Stimulated activated naive B cell treated with anti-CD40 and anti-IgM and Interleukin-4, amounts not matched to agents 10 μg/mL and 1 μg/mL and 100 μg/mL, for 72 hours (primary cell): ENCODE results near the gene CD8A.
A peak's percentile ranks its signal among the peaks of the same experiment; 100 is the strongest.

Source experiments
- ATAC-seq, 2 donors: fragments of 150-1000 bp; cut with Tn5 transposase; replicated peaks; 2 replicates each; pipeline ENCODE4 v1.10.0; 2021; ENCODE audit warnings: moderate library complexity in 1 of 2
- DNase-seq: peaks from one replicate; pipeline ENCODE4 v3.0.0; 2021
- H3K27ac Mint-ChIP-seq: one replicate; pipeline ENCODE4 v1.8.0; 2022; ENCODE audit warnings: mild to moderate bottlenecking, mixed read lengths
- H3K27me3 Mint-ChIP-seq, 2 donors: one replicate each; pipeline ENCODE4 v1.8.0; 2022; ENCODE audit warnings: mixed read lengths in 2 of 2
- H3K36me3 Mint-ChIP-seq, 2 donors: one replicate each; pipeline ENCODE4 v1.8.0; 2022; ENCODE audit warnings: mixed read lengths in 2 of 2, mild to moderate bottlenecking in 1 of 2
- H3K4me1 Mint-ChIP-seq, 2 donors: one replicate each; pipeline ENCODE4 v1.8.0; 2022; ENCODE audit warnings: mixed read lengths in 2 of 2, mild to moderate bottlenecking in 1 of 2
- H3K4me3 Mint-ChIP-seq, 2 donors: one replicate each; pipeline ENCODE4 v1.8.0; 2022; ENCODE audit warnings: mild to moderate bottlenecking in 2 of 2, mixed read lengths in 2 of 2, moderate library complexity in 1 of 2
- H3K9me3 Mint-ChIP-seq, 2 donors: one replicate each; pipeline ENCODE4 v1.8.0; 2022; ENCODE audit warnings: mixed read lengths in 2 of 2, mild to moderate bottlenecking in 1 of 2

CD8A gene

GRCh38 chr2:86822668-86823345 lies 32.1 kb upstream of the CD8A start:
- Mint-ChIP-seq H3K4me3 (no peak overlapping the region), H3K27ac (no peak overlapping the region), H3K4me1 (no peaks in the 10 kb centered on the region), H3K27me3 (peaks cover 9 to 17% of the 10 kb centered on the region in 2 donors), H3K36me3 (no peaks in the 10 kb centered on the region), H3K9me3 (peaks cover 0 to 2% of the 10 kb centered on the region in 2 donors)
- DNase-seq (no peak), ATAC-seq (no peak)

- no peaks in the 10 kb centered on the region for H3K4me1 Mint-ChIP-seq
- H3K9me3 Mint-ChIP-seq: peaks cover 0 to 2% of the 10 kb centered on the region in 2 donors
- H3K27ac Mint-ChIP-seq: no peak overlapping the region
- no peak overlapping the region for H3K4me3 Mint-ChIP-seq
- H3K36me3 Mint-ChIP-seq: no peaks in the 10 kb centered on the region
- ATAC-seq (no peak), DNase-seq (no peak)
- H3K27me3 Mint-ChIP-seq: peaks cover 9 to 17% of the 10 kb centered on the region in 2 donors
Measured at GRCh38 chr2:86821842-86822241, 31.1 kb upstream of the CD8A start.

- H3K9me3 Mint-ChIP-seq: peaks cover 0 to 2% of the 10 kb centered on the region in 2 donors
- ATAC-seq: no peak
- H3K36me3 Mint-ChIP-seq: no peaks in the 10 kb centered on the region
- no peak for DNase-seq
- no peaks in the 10 kb centered on the region for H3K4me1 Mint-ChIP-seq
- no peak overlapping the region for H3K4me3 Mint-ChIP-seq
- H3K27ac Mint-ChIP-seq: no peak overlapping the region
- peaks cover 9 to 17% of the 10 kb centered on the region in 2 donors for H3K27me3 Mint-ChIP-seq
Measured at GRCh38 chr2:86821306-86821705, 30.6 kb upstream of the CD8A start.

GRCh38 chr2:86818957-86819356 lies 28.2 kb upstream of the CD8A start:
- no peaks in the 10 kb centered on the region for H3K36me3 Mint-ChIP-seq
- H3K9me3 Mint-ChIP-seq: peaks cover 0 to 2% of the 10 kb centered on the region in 2 donors
- no peak overlapping the region for H3K27ac Mint-ChIP-seq
- DNase-seq: no peak
- no peak overlapping the region for H3K4me3 Mint-ChIP-seq
- no peak for ATAC-seq
- H3K4me1 Mint-ChIP-seq: no peaks in the 10 kb centered on the region
- peaks cover 5 to 16% of the 10 kb centered on the region in 2 donors for H3K27me3 Mint-ChIP-seq

- Mint-ChIP-seq H3K27ac (no peak overlapping the region), H3K9me3 (peaks cover 0 to 2% of the 10 kb centered on the region in 2 donors), H3K36me3 (no peaks in the 10 kb centered on the region), H3K4me3 (no peak overlapping the region), H3K27me3 (peaks cover 5 to 16% of the 10 kb centered on the region in 2 donors), H3K4me1 (no peaks in the 10 kb centered on the region)
- DNase-seq (no peak), ATAC-seq (no peak)
Measured at GRCh38 chr2:86818114-86818801, 27.5 kb upstream of the CD8A start.

GRCh38 chr2:86815611-86816010 lies 24.9 kb upstream of the CD8A start:
- H3K36me3 Mint-ChIP-seq: no peaks in the 10 kb centered on the region
- H3K4me3 Mint-ChIP-seq: no peak overlapping the region
- H3K27ac Mint-ChIP-seq: no peak overlapping the region
- no peaks in the 10 kb centered on the region for H3K4me1 Mint-ChIP-seq
- H3K27me3 Mint-ChIP-seq: peaks cover 11 to 24% of the 10 kb centered on the region in 2 donors
- no peak for DNase-seq
- no peaks in the 10 kb centered on the region for H3K9me3 Mint-ChIP-seq
- no peak for ATAC-seq

GRCh38 chr2:86809481-86810121 lies 18.9 kb upstream of the CD8A start:
- DNase-seq (no peak), ATAC-seq (no peak)
- Mint-ChIP-seq H3K27ac (no peak overlapping the region), H3K9me3 (no peaks in the 10 kb centered on the region), H3K4me1 (peaks cover 15 to 28% of the 10 kb centered on the region in 2 donors), H3K4me3 (peak overlapping the region; percentile 61 to 80), H3K36me3 (no peaks in the 10 kb centered on the region), H3K27me3 (peaks cover 35 to 52% of the 10 kb centered on the region in 2 donors)

GRCh38 chr2:86808315-86809161 lies 17.8 kb upstream of the CD8A start:
- Mint-ChIP-seq H3K27ac (no peak overlapping the region), H3K27me3 (peaks cover 35 to 52% of the 10 kb centered on the region in 2 donors)

GRCh38 chr2:86807468-86808275 lies 17.0 kb upstream of the CD8A start:
- DNase-seq: no peak
- no peaks in the 10 kb centered on the region for H3K9me3 Mint-ChIP-seq
- H3K27me3 Mint-ChIP-seq: peaks cover 35 to 52% of the 10 kb centered on the region in 2 donors
- H3K4me3 Mint-ChIP-seq: peak overlapping the region; percentile 80 to 90
- ATAC-seq: peak; percentile 48 to 49
- H3K4me1 Mint-ChIP-seq: peaks cover 15 to 28% of the 10 kb centered on the region in 2 donors
- no peaks in the 10 kb centered on the region for H3K36me3 Mint-ChIP-seq
- H3K27ac Mint-ChIP-seq: peak overlapping the region; percentile 79

More at GRCh38 chr2:86808315-86809161, 17.8 kb upstream of the CD8A start:
- Mint-ChIP-seq H3K9me3 (no peaks in the 10 kb centered on the region), H3K36me3 (no peaks in the 10 kb centered on the region), H3K4me1 (peaks cover 15 to 28% of the 10 kb centered on the region in 2 donors), H3K4me3 (peak overlapping the region; percentile 80 to 90)
- ATAC-seq: peak; percentile 96
- peak; percentile 90 for DNase-seq

- H3K36me3 Mint-ChIP-seq: no peaks in the 10 kb centered on the region
- peaks cover 35 to 50% of the 10 kb centered on the region in 2 donors for H3K27me3 Mint-ChIP-seq
- peaks cover 15 to 28% of the 10 kb centered on the region in 2 donors for H3K4me1 Mint-ChIP-seq
- no peaks in the 10 kb centered on the region for H3K9me3 Mint-ChIP-seq
- no peak for ATAC-seq
- no peak for DNase-seq
- H3K27ac Mint-ChIP-seq: no peak overlapping the region
- H3K4me3 Mint-ChIP-seq: peak overlapping the region; percentile 80 to 90
Measured at GRCh38 chr2:86807133-86807467, 16.4 kb upstream of the CD8A start.

- H3K4me3 Mint-ChIP-seq: peak overlapping the region in 1 of 2 donors; percentile 7
- DNase-seq: no peak
- ATAC-seq: no peak
- H3K9me3 Mint-ChIP-seq: no peaks in the 10 kb centered on the region
- peaks cover 29 to 44% of the 10 kb centered on the region in 2 donors for H3K27me3 Mint-ChIP-seq
- H3K4me1 Mint-ChIP-seq: peaks cover 15 to 28% of the 10 kb centered on the region in 2 donors
- H3K36me3 Mint-ChIP-seq: no peaks in the 10 kb centered on the region
- no peak overlapping the region for H3K27ac Mint-ChIP-seq
Measured at GRCh38 chr2:86806059-86806857, 15.5 kb upstream of the CD8A start.

GRCh38 chr2:86800856-86801567 lies 10.3 kb upstream of the CD8A start:
- H3K27ac Mint-ChIP-seq: no peak overlapping the region
- H3K27me3 Mint-ChIP-seq: peaks cover 18 to 24% of the 10 kb centered on the region in 2 donors
- no peak for DNase-seq
- no peaks in the 10 kb centered on the region for H3K4me1 Mint-ChIP-seq
- no peak overlapping the region for H3K4me3 Mint-ChIP-seq
- ATAC-seq: no peak
- H3K9me3 Mint-ChIP-seq: peaks cover 10 to 14% of the 10 kb centered on the region in 2 donors
- H3K36me3 Mint-ChIP-seq: peaks cover 10 to 12% of the 10 kb centered on the region in 2 donors
